GM10847 (cell line): ENCODE results near the gene LSM6.

Experiments
- POLR2A ChIP-seq: IDR thresholded peaks from 2 replicates; pipeline ENCODE4 v1.6.1; 2011; ENCODE audit not compliant: insufficient read length; ENCODE audit errors: extremely low read depth

The LSM6 gene

GRCh38 chr4:146214238-146214637 lies 38.7 kb downstream of the LSM6 start, which contains the start of gene REELD1:
REELD1 (plus strand) TSS chr4:146214538; CDS start chr4:146216953, 2,415 bp downstream.
- TF ChIP-seq POLR2A, result no peak

GRCh38 chr4:146222313-146222712 lies 46.8 kb downstream of the LSM6 start:
- TF ChIP-seq POLR2A, result no peak

GRCh38 chr4:146224326-146224966 lies 48.9 kb downstream of the LSM6 start:
- TF ChIP-seq POLR2A, result no peak

GRCh38 chr4:146229406-146229805 lies 53.9 kb downstream of the LSM6 start:
- TF ChIP-seq POLR2A, result no peak

GRCh38 chr4:146232131-146232722 lies 56.7 kb downstream of the LSM6 start:
- no peak for TF ChIP-seq POLR2A

GRCh38 chr4:146235654-146236177 lies 60.2 kb downstream of the LSM6 start:
- no peak for TF ChIP-seq POLR2A

- TF ChIP-seq POLR2A, result no peak
Measured at GRCh38 chr4:146236216-146236615, 60.7 kb downstream of the LSM6 start.

GRCh38 chr4:146237092-146237491 lies 61.6 kb downstream of the LSM6 start:
- TF ChIP-seq POLR2A, result no peak

- TF ChIP-seq POLR2A, result no peak
Measured at GRCh38 chr4:146238107-146238506, 62.6 kb downstream of the LSM6 start.
